GM12878 (cell line): ENCODE results near the gene S100A4. TPM values are rescaled to one million over a fixed set of nuclear protein-coding genes. Genes with fewer than 3 reads are reported as not detected.
A peak's percentile ranks its signal among the peaks of the same experiment; 100 is the strongest.

ENCODE experiments used
- BACH1 ChIP-seq: fragments of 450-650 bp; IDR thresholded peaks from 2 replicates; pipeline ENCODE4 v1.6.1; 2017; ENCODE audit warnings: mild to moderate bottlenecking, borderline replicate concordance
- BCLAF1 ChIP-seq: fragments of 450-650 bp; IDR thresholded peaks from 2 replicates; pipeline ENCODE4 v1.6.1; 2017; ENCODE audit warnings: antibody characterized with exemption, mild to moderate bottlenecking, moderate library complexity
- BHLHE40 ChIP-seq, 2 experiments: fragments of 450-650 bp in 1 of 2; IDR thresholded peaks; 2 replicates each; pipeline ENCODE4 v1.6.1; 2011 to 2017; ENCODE audit warnings: low read depth in 2 of 2, borderline replicate concordance in 1 of 2, improper control_type of control experiment in 1 of 2, low read length in 1 of 2, mild to moderate bottlenecking in 1 of 2
- CTCF ChIP-seq, 3 experiments: IDR thresholded peaks in 2 of 3; conservative IDR thresholded peaks in 1 of 3; 2 replicates each; pipeline ENCODE4 v1.5.1; 2011; ENCODE audit warnings: low read depth in 3 of 3, low read length in 3 of 3, mild to moderate bottlenecking in 3 of 3, control low read depth in 2 of 3, moderate library complexity in 2 of 3, inconsistent platforms in 1 of 3, mixed read lengths in 1 of 3; ENCODE audit not compliant: control insufficient read depth in 2 of 3, insufficient read depth in 1 of 3; ENCODE audit errors: extremely low read depth in 1 of 3
- HSF1 ChIP-seq: fragments of 150-350 bp; IDR thresholded peaks from 2 replicates; pipeline ENCODE4 v1.6.1; 2014; ENCODE audit warnings: mild to moderate bottlenecking, low read depth, low read length
- IKZF2 ChIP-seq, 2 experiments: fragments of 450-650 bp; IDR thresholded peaks; 2 replicates each; pipeline ENCODE4 v1.6.1; 2017; ENCODE audit warnings: mild to moderate bottlenecking in 2 of 2, moderate library complexity in 2 of 2
- KAT2A ChIP-seq: conservative IDR thresholded peaks from 2 replicates; pipeline ENCODE4 v1.6.1; 2011; ENCODE audit warnings: low read depth, low read length; ENCODE audit not compliant: control insufficient read depth
- NR2C1 ChIP-seq: fragments of 450-650 bp; IDR thresholded peaks from 2 replicates; pipeline ENCODE4 v1.6.1; 2017; ENCODE audit warnings: antibody characterized with exemption, mild to moderate bottlenecking, moderate library complexity
- RFX5 ChIP-seq: IDR thresholded peaks from 2 replicates; pipeline ENCODE4 v1.6.1; 2011; ENCODE audit warnings: low read depth, low read length, improper control_type of control experiment
- SIN3A ChIP-seq: IDR thresholded peaks from 2 replicates; pipeline ENCODE4 v1.6.1; 2012; ENCODE audit warnings: low read depth, low read length, improper control_type of control experiment
- SKIL ChIP-seq: fragments of 450-650 bp; IDR thresholded peaks from 2 replicates; pipeline ENCODE4 v1.6.1; 2017; ENCODE audit warnings: mild to moderate bottlenecking, low read depth, inconsistent platforms; ENCODE audit not compliant: poor library complexity, severe bottlenecking
- USF1 ChIP-seq: IDR thresholded peaks from 2 replicates; pipeline ENCODE4 v1.6.1; 2011; ENCODE audit warnings: borderline replicate concordance, low read depth, mild to moderate bottlenecking, moderate library complexity, mixed read lengths, low read length; ENCODE audit not compliant: insufficient read depth; ENCODE audit errors: extremely low read length
- ZNF687 ChIP-seq: fragments of 450-650 bp; IDR thresholded peaks from 2 replicates; pipeline ENCODE4 v1.6.1; 2017; ENCODE audit warnings: mild to moderate bottlenecking, moderate library complexity
- polyA plus RNA-seq, 11 experiments: library from polyadenylated mRNA; depleted of rRNA in 4 of 11; unstranded in 6 of 11; stranded (reverse) in 5 of 11; fragments of >200 nt; fragmentation: Nextera tagmentation in 4 of 11; fragmentation: Illumina TruSeq in 1 of 11; extraction: Ambion mirVana in 4 of 11; extraction: Trizol in 1 of 11; gene quantifications; 1 replicate in 1 of 11; 2 replicates in 10 of 11; pipeline versions ENCODE4 v1.2.1 to v1.2.3, GENCODE V29; 2011 to 2016; ENCODE audit warnings: inconsistent platforms in 2 of 11, missing spikeins in 2 of 11, low read depth in 1 of 11
- total RNA-seq, 4 experiments: library from RNA; depleted of rRNA in 3 of 4; stranded (reverse); fragments of >200 nt in 3 of 4; fragmentation: Illumina TruSeq in 1 of 4; extraction: Trizol in 1 of 4; gene quantifications; 2 replicates each; pipeline versions ENCODE4 v1.2.1 to v1.2.3, GENCODE V29; 2013 to 2021

S100A4 gene
- total and polyA plus RNA-seq, 10 of the 15 experiments (the other 5 are each of a cell fraction or from before 2014, with no cell fraction given): 4.3 to 104 (median 27.3) TPM

- TF ChIP-seq ZNF687 (peak; percentile 74), BHLHE40 (IDR thresholded peaks at IDR 0.05; ENCODE audit: borderline replicate concordance in 1 of 2, low read depth in 2 of 2, low read length in 1 of 2) (peak; percentile 61 to 90; a peak in 3 of 4 replicates), NR2C1 (peak; percentile 11; the same call in 1 of the 2 replicates), KAT2A (no peak), CTCF (IDR thresholded peaks at IDR 0.05 in 2 of 3, conservative IDR thresholded peaks at IDR 0.05 in 1 of 3; ENCODE audit: control insufficient read depth in 2 of 3, extremely low read depth in 1 of 3, insufficient read depth in 1 of 3, low read depth in 3 of 3, low read length in 3 of 3) (no peak), BACH1 (no peak; the same call in 1 of the 2 replicates), SIN3A (no peak), RFX5 (no peak), USF1 (peak; percentile 86), BCLAF1 (no peak), HSF1 (no peak), IKZF2 (IDR thresholded peaks at IDR 0.05) (peak in 1 of 2 experiments; percentile 25; a peak in 1 of 4 replicates), SKIL (no peak)
Measured at GRCh38 chr1:153536012-153536670, 9.5 kb downstream of the S100A4 start (continued).
